HepG2 (cell line): ENCODE results near the gene ETFA. TPM values are rescaled to one million over a fixed set of nuclear protein-coding genes. Genes with fewer than 3 reads are reported as not detected.

Source experiments
- ATAC-seq: fragments of 200-7000 bp; cut with Tn5 transposase; 3 replicates; pipeline ENCODE4 v1.9.1; 2020; ENCODE audit warnings: mild to moderate bottlenecking, moderate library complexity
- BruUV-seq: library from RNA; stranded (reverse); fragments of 400-500 nt; replicated peaks from 2 replicates; lab custom pipeline; 2021; lab: Mats Ljungman, UMichigan
- CTCF ChIA-PET: fragments of 300-600 bp; formaldehyde crosslinking; extraction: SDS; loops from one replicate; lab custom pipeline; 2021; ENCODE audit warnings: low total read pairs, inconsistent platforms, low intra/inter-chr PET ratio; lab: Yijun Ruan, JAX
- POLR2A ChIA-PET: fragments of 350-600 bp; sonication (Branson Sonifier 250); formaldehyde crosslinking; loops from one replicate; lab custom pipeline; 2020; ENCODE audit warnings: antibody characterized with exemption, inconsistent platforms; lab: Yijun Ruan, JAX
- DNase-seq: peaks from one replicate; pipeline ENCODE4 v3.0.0-alpha.2; 2015; ENCODE audit warnings: low spot score
- FAIRE-seq: peaks from 3 replicates; lab custom pipeline; 2011; peaks lifted over from hg19 to GRCh38; lab: Jason Lieb, UNC
- H2AFZ ChIP-seq: one replicate; pipeline ENCODE4 v1.6.1; 2011; ENCODE audit warnings: low read length, inconsistent platforms
- H3K27ac ChIP-seq: fragments of 300-600 bp; 3 replicates; pipeline ENCODE4 v1.8.0; 2011; ENCODE audit warnings: mixed run types, mild to moderate bottlenecking, mixed read lengths, low read length, inconsistent platforms; ENCODE audit not compliant: insufficient read depth; ENCODE audit errors: extremely low read length
- H3K27me3 ChIP-seq, 2 experiments: fragments of 200-600 bp in 1 of 2; 2 replicates in 1 of 2; 3 replicates in 1 of 2; pipeline versions ENCODE4 v1.6.0 to v1.8.0; 2011; ENCODE audit warnings: low read length in 2 of 2, mild to moderate bottlenecking in 2 of 2, moderate library complexity in 2 of 2, inconsistent platforms in 1 of 2; ENCODE audit not compliant: insufficient read depth in 2 of 2, control insufficient read depth in 1 of 2
- H3K36me3 ChIP-seq, 2 experiments: fragments of 200-600 bp in 1 of 2; replicated peaks in 1 of 2; 2 replicates in 1 of 2; 3 replicates in 1 of 2; pipeline versions ENCODE4 v1.5.1 to v1.8.0; 2011; ENCODE audit warnings: low read length in 2 of 2, inconsistent platforms in 1 of 2; ENCODE audit not compliant: insufficient read depth in 2 of 2, control insufficient read depth in 1 of 2
- H3K4me1 ChIP-seq: 2 replicates; pipeline ENCODE4 v1.5.1; 2012; ENCODE audit warnings: low read length, inconsistent platforms; ENCODE audit not compliant: insufficient read depth
- H3K4me2 ChIP-seq: 2 replicates; pipeline ENCODE4 v1.6.0; 2011; ENCODE audit warnings: low read depth, low read length, inconsistent platforms
- H3K4me3 ChIP-seq, 3 experiments: fragments of 200-600 bp in 1 of 3; sonication (generic), shearing (Covaris generic) in 1 of 3; replicated peaks in 1 of 3; 2 replicates each; pipeline ENCODE4 v1.5.1; 2011 to 2016; ENCODE audit warnings: low read length in 3 of 3, inconsistent platforms in 2 of 3, low read depth in 2 of 3, mild to moderate bottlenecking in 2 of 3, control low read depth in 1 of 3, mixed read lengths in 1 of 3; ENCODE audit not compliant: insufficient read depth in 1 of 3
- H3K79me2 ChIP-seq: one replicate; pipeline ENCODE4 v1.6.1; 2011; ENCODE audit warnings: low read length, inconsistent platforms; ENCODE audit not compliant: insufficient read depth
- H3K9ac ChIP-seq: 2 replicates; pipeline ENCODE4 v1.6.0; 2011; ENCODE audit warnings: mild to moderate bottlenecking, low read depth, low read length, inconsistent platforms; ENCODE audit not compliant: insufficient read depth
- H3K9me3 ChIP-seq: 2 replicates; pipeline ENCODE4 v1.5.1; 2012; ENCODE audit warnings: mild to moderate bottlenecking, low read length
- H4K20me1 ChIP-seq: 2 replicates; pipeline ENCODE4 v1.6.0; 2011; ENCODE audit warnings: inconsistent platforms, mild to moderate bottlenecking, low read length, moderate library complexity; ENCODE audit not compliant: insufficient read depth
- CAMTA2 ChIP-seq: sonication (generic); formaldehyde crosslinking; IDR thresholded peaks from 2 replicates; pipeline ENCODE4 v1.4.0; 2020; ENCODE audit warnings: mild to moderate bottlenecking, missing genetic modification reagents, borderline replicate concordance
- CC2D1A ChIP-seq: sonication (generic); formaldehyde crosslinking; IDR thresholded peaks from 2 replicates; pipeline ENCODE4 v1.8.1; 2023; ENCODE audit warnings: mild to moderate bottlenecking, missing genetic modification reagents
- ISX ChIP-seq: sonication (generic); formaldehyde crosslinking; conservative IDR thresholded peaks from 2 replicates; pipeline ENCODE4 v1.5.0; 2020; ENCODE audit warnings: missing genetic modification reagents
- MATR3 ChIP-seq: sonication (generic); formaldehyde crosslinking; IDR thresholded peaks from 2 replicates; pipeline ENCODE4 v1.4.0; 2020; ENCODE audit warnings: missing genetic modification reagents
- MEIS2 ChIP-seq: sonication (generic); formaldehyde crosslinking; IDR thresholded peaks from 2 replicates; pipeline ENCODE4 v1.9.0; 2021; ENCODE audit warnings: mild to moderate bottlenecking, missing genetic modification reagents
- MNT ChIP-seq: fragments of 450-650 bp; IDR thresholded peaks from 2 replicates; pipeline ENCODE4 v1.6.1; 2016
- RAD21 ChIP-seq: fragments of 450-650 bp; formaldehyde crosslinking; IDR thresholded peaks from 2 replicates; pipeline ENCODE4 v1.5.0; 2020; ENCODE audit warnings: mild to moderate bottlenecking
- RBFOX2 ChIP-seq: fragments of 200-400 bp; formaldehyde crosslinking; IDR thresholded peaks from 2 replicates; pipeline ENCODE4 v1.6.1; 2017; ENCODE audit warnings: low read depth, mild to moderate bottlenecking, low read length
- REL ChIP-seq: sonication (generic); formaldehyde crosslinking; conservative IDR thresholded peaks from 2 replicates; pipeline ENCODE4 v1.8.0; 2022; ENCODE audit warnings: mild to moderate bottlenecking, missing genetic modification reagents, moderate library complexity
- SRY ChIP-seq: sonication (generic); formaldehyde crosslinking; IDR thresholded peaks from 2 replicates; pipeline ENCODE4 v1.8.0; 2022; ENCODE audit warnings: mild to moderate bottlenecking, missing genetic modification reagents
- TSC22D2 ChIP-seq: sonication (generic); formaldehyde crosslinking; IDR thresholded peaks from 2 replicates; pipeline ENCODE4 v1.5.1; 2020; ENCODE audit warnings: missing genetic modification reagents, mild to moderate bottlenecking, borderline replicate concordance
- ZBTB26 ChIP-seq: IDR thresholded peaks from 2 replicates; pipeline ENCODE4 v1.6.1; 2016; ENCODE audit warnings: missing compliant biosample characterization, missing genetic modification reagents, borderline replicate concordance
- ZNF546 ChIP-seq: sonication (generic); formaldehyde crosslinking; conservative IDR thresholded peaks from 2 replicates; pipeline ENCODE4 v1.8.1; 2023; ENCODE audit warnings: mild to moderate bottlenecking, missing genetic modification reagents
- ZSCAN31 ChIP-seq: sonication (generic); formaldehyde crosslinking; IDR thresholded peaks from 2 replicates; pipeline ENCODE4 v1.5.0; 2020; ENCODE audit warnings: low read depth, mild to moderate bottlenecking, missing genetic modification reagents
- WGBS: methylation state at CpG from one replicate; pipeline ENCODE4 v1.1.6; 2017; ENCODE audit warnings: low lambda C conversion rate; 5-methylcytosine and 5-hydroxymethylcytosine counted together
- in situ Hi-C: cut with HindIII; loops from 2 replicates; pipeline ENCODE4 v1.10.0; 2017; ENCODE audit warnings: low pct_unique_long_range_greater_than_20kb; ENCODE audit not compliant: extremely low pct_ligation_motif_present
- intact Hi-C: fragments of 100-400 bp; cut with micrococcal nuclease; formaldehyde crosslinking; loops from one replicate; pipeline ENCODE4 v1.10.0; 2022; ENCODE audit not compliant: unreplicated experiment
- polyA plus RNA-seq, 8 experiments: library from polyadenylated mRNA; depleted of rRNA in 3 of 8; stranded (reverse) in 7 of 8; unstranded in 1 of 8; fragments of >200 nt; fragmentation: Illumina TruSeq in 4 of 8; extraction: Trizol in 4 of 8; gene quantifications; 2 replicates each; pipeline versions ENCODE4 v1.2.1 to v1.2.3, GENCODE V29; 2011 to 2016; ENCODE audit warnings: low read depth in 4 of 8, missing spikeins in 1 of 8, mixed read lengths in 1 of 8; ENCODE audit not compliant: insufficient read depth in 1 of 8
- total RNA-seq, 5 experiments: library from RNA; depleted of rRNA; stranded (reverse); fragments of >200 nt; fragmentation: Illumina TruSeq; extraction: Trizol; gene quantifications; 2 replicates each; pipeline ENCODE4 v1.2.3, GENCODE V29; 2016; ENCODE audit warnings: low read depth in 1 of 5

Gene ETFA
- total and polyA plus RNA-seq, 2 of the 13 experiments (the other 11 are each of a cell fraction or from before 2014, with no cell fraction given): 291 to 396 TPM

GRCh38 chr15:76270876-76271275 lies 40.4 kb downstream of the ETFA start:
- intact Hi-C loops: no loop called here
- POLR2A ChIA-PET: no interaction called here
- Histone ChIP-seq H3K36me3 (peaks cover 17 to 76% of the 10 kb centered on the region in 2 experiments), H3K4me3 (no peak overlapping the region), H4K20me1 (no peaks in the 10 kb centered on the region), H2AFZ (no peak overlapping the region), H3K79me2 (no peaks in the 10 kb centered on the region), H3K9me3 (peaks cover 3% of the 10 kb centered on the region; the same call in 1 of the 2 replicates), H3K4me1 (no peaks in the 10 kb centered on the region), H3K27ac (no peak overlapping the region), H3K4me2 (no peak overlapping the region), H3K27me3 (no peaks in the 10 kb centered on the region), H3K9ac (no peak overlapping the region)
- DNase-seq (no peak), ATAC-seq (no peak), FAIRE-seq (no peak)
- no TSS peak for BruUV-seq
- CTCF ChIA-PET: no interaction called here
- 98% methylated on average over 6 of the region's 6 CpGs for WGBS
- in situ Hi-C loops: no loop called here
- TF ChIP-seq ISX: no peak
- no peak for TF ChIP-seq REL (CRISPR knock-in tag)
- TF ChIP-seq MATR3: no peak
- TF ChIP-seq MEIS2 (CRISPR knock-in tag): no peak
- no peak for TF ChIP-seq TSC22D2 (CRISPR knock-in tag)
- no peak for TF ChIP-seq SRY
- TF ChIP-seq CC2D1A (CRISPR knock-in tag): no peak
- no peak for TF ChIP-seq ZSCAN31 (CRISPR knock-in tag)
- no peak for TF ChIP-seq CAMTA2 (CRISPR knock-in tag)
- TF ChIP-seq MNT: no peak
- TF ChIP-seq ZBTB26 (CRISPR knock-in tag): no peak
- no peak for TF ChIP-seq RAD21 (CRISPR knock-in tag)
- no peak for TF ChIP-seq RBFOX2
- TF ChIP-seq ZNF546 (CRISPR knock-in tag): no peak
